H9 (cell line): ENCODE results near the gene MBD3L4. TPM values are rescaled to one million over a fixed set of nuclear protein-coding genes. Genes with fewer than 3 reads are reported as not detected.
"Not testable (repeated sequence)": the region's sequence is repeated elsewhere in the genome, so short reads cannot be mapped to it uniquely, and the experiment has no call there.

ENCODE experiments used
- DNase-seq: peaks from one replicate; pipeline ENCODE4 v3.0.0-alpha.2; 2017
- H2AFZ ChIP-seq: one replicate; pipeline ENCODE4 v1.6.1; 2013; ENCODE audit warnings: mild to moderate bottlenecking, low read length, control low read depth, moderate library complexity
- H2AK5ac ChIP-seq: 2 replicates; pipeline ENCODE4 v1.6.1; 2013; ENCODE audit warnings: low read length, control low read depth, mixed read lengths; ENCODE audit not compliant: insufficient read length
- H2BK120ac ChIP-seq: one replicate; pipeline ENCODE4 v1.6.1; 2013; ENCODE audit warnings: low read depth, mild to moderate bottlenecking, low read length, control low read depth, inconsistent platforms; ENCODE audit not compliant: poor library complexity, severe bottlenecking
- H2BK12ac ChIP-seq: 2 replicates; pipeline ENCODE4 v1.6.1; 2013; ENCODE audit warnings: low read length, control low read depth, mixed read lengths, low read depth; ENCODE audit not compliant: insufficient read length
- H2BK15ac ChIP-seq: 2 replicates; pipeline ENCODE4 v1.6.1; 2013; ENCODE audit warnings: low read depth, low read length, control low read depth
- H2BK20ac ChIP-seq: one replicate; pipeline ENCODE4 v1.6.1; 2013; ENCODE audit warnings: low read depth, mild to moderate bottlenecking, low read length, control low read depth, inconsistent platforms; ENCODE audit not compliant: poor library complexity, severe bottlenecking
- H2BK5ac ChIP-seq: 2 replicates; pipeline ENCODE4 v1.6.1; 2013; ENCODE audit warnings: low read length, control low read depth, mixed read lengths; ENCODE audit not compliant: insufficient read length
- H3K14ac ChIP-seq: 2 replicates; pipeline ENCODE4 v1.6.1; 2013; ENCODE audit warnings: low read length, control low read depth; ENCODE audit not compliant: insufficient read depth
- H3K18ac ChIP-seq: 2 replicates; pipeline ENCODE4 v1.6.1; 2013; ENCODE audit warnings: low read depth, mild to moderate bottlenecking, mixed read lengths, low read length, control low read depth; ENCODE audit not compliant: insufficient read length
- H3K23ac ChIP-seq: 2 replicates; pipeline ENCODE4 v1.6.1; 2013; ENCODE audit warnings: low read length, control low read depth, mixed read lengths, low read depth; ENCODE audit not compliant: insufficient read length
- H3K23me2 ChIP-seq: 2 replicates; pipeline ENCODE4 v1.6.1; 2013; ENCODE audit warnings: low read depth, mild to moderate bottlenecking, mixed read lengths, low read length, control low read depth; ENCODE audit not compliant: insufficient read length, poor library complexity, severe bottlenecking
- H3K27ac ChIP-seq: 2 replicates; pipeline ENCODE4 v1.5.1; 2013; ENCODE audit warnings: low read length, control low read depth, mixed read lengths, low read depth; ENCODE audit not compliant: insufficient read length
- H3K27me3 ChIP-seq: 2 replicates; pipeline ENCODE4 v1.6.1; 2013; ENCODE audit warnings: low read length, control low read depth, inconsistent platforms; ENCODE audit not compliant: insufficient read depth
- H3K4ac ChIP-seq: 2 replicates; pipeline ENCODE4 v1.6.1; 2013; ENCODE audit warnings: low read depth, mild to moderate bottlenecking, control low read depth, inconsistent platforms, low read length, moderate library complexity
- H3K4me1 ChIP-seq: 2 replicates; pipeline ENCODE4 v1.6.1; 2013; ENCODE audit warnings: low read length, control low read depth, inconsistent platforms; ENCODE audit not compliant: insufficient read depth
- H3K4me2 ChIP-seq: 2 replicates; pipeline ENCODE4 v1.6.1; 2013; ENCODE audit warnings: low read length, control low read depth, mixed read lengths; ENCODE audit not compliant: insufficient read length, insufficient read depth
- H3K56ac ChIP-seq: 2 replicates; pipeline ENCODE4 v1.6.1; 2013; ENCODE audit warnings: low read depth, mild to moderate bottlenecking, mixed read lengths, low read length, control low read depth; ENCODE audit not compliant: insufficient read length
- H3K79me1 ChIP-seq: 2 replicates; pipeline ENCODE4 v1.6.1; 2013; ENCODE audit warnings: low read depth, mild to moderate bottlenecking, moderate library complexity, low read length, control low read depth, inconsistent platforms; ENCODE audit not compliant: insufficient read depth, poor library complexity, severe bottlenecking
- H3K79me2 ChIP-seq: 2 replicates; pipeline ENCODE4 v1.6.1; 2013; ENCODE audit warnings: low read length, control low read depth, inconsistent platforms; ENCODE audit not compliant: insufficient read depth
- H3K9ac ChIP-seq: 2 replicates; pipeline ENCODE4 v1.6.1; 2013; ENCODE audit warnings: low read length, control low read depth, mixed read lengths; ENCODE audit not compliant: insufficient read length; ENCODE audit errors: extremely low read depth
- H3K9me3 ChIP-seq: one replicate; pipeline ENCODE4 v1.6.1; 2013; ENCODE audit warnings: low read depth, low read length, inconsistent platforms; ENCODE audit not compliant: control insufficient read depth
- H3T11ph ChIP-seq: one replicate; pipeline ENCODE4 v1.6.1; 2013; ENCODE audit warnings: mild to moderate bottlenecking, low read length, control low read depth, inconsistent platforms
- H4K20me1 ChIP-seq: one replicate; pipeline ENCODE4 v1.6.1; 2013; ENCODE audit not compliant: control insufficient read depth, insufficient read length, insufficient read depth
- H4K5ac ChIP-seq: 2 replicates; pipeline ENCODE4 v1.6.1; 2013; ENCODE audit warnings: low read depth, mild to moderate bottlenecking, mixed read lengths, low read length, control low read depth; ENCODE audit not compliant: insufficient read length
- H4K8ac ChIP-seq: replicated peaks from 2 replicates; pipeline ENCODE4 v1.6.1; 2013; ENCODE audit warnings: low read length, control low read depth, mixed read lengths, low read depth; ENCODE audit not compliant: insufficient read length
- H4K91ac ChIP-seq: 2 replicates; pipeline ENCODE4 v1.6.1; 2013; ENCODE audit warnings: low read depth, mild to moderate bottlenecking, moderate library complexity, mixed read lengths, low read length, control low read depth; ENCODE audit not compliant: insufficient read length
- H3K27ac Mint-ChIP-seq, 3 experiments: 2 replicates in 2 of 3; 3 replicates in 1 of 3; pipeline ENCODE4 v1.8.0; 2020 to 2021; ENCODE audit warnings: mixed read lengths in 3 of 3, mild to moderate bottlenecking in 1 of 3, moderate library complexity in 1 of 3
- H3K27me3 Mint-ChIP-seq: 2 replicates; pipeline ENCODE4 v1.8.0; 2021; ENCODE audit warnings: low read depth, mild to moderate bottlenecking, moderate library complexity, mixed read lengths
- H3K36me3 Mint-ChIP-seq, 3 experiments: 2 replicates in 2 of 3; 3 replicates in 1 of 3; pipeline ENCODE4 v1.8.0; 2020 to 2021; ENCODE audit warnings: low read depth in 3 of 3, mixed read lengths in 3 of 3; ENCODE audit not compliant: insufficient read depth in 1 of 3
- H3K4me1 Mint-ChIP-seq, 2 experiments: 2 replicates each; pipeline ENCODE4 v1.8.0; 2020; ENCODE audit warnings: mixed read lengths in 2 of 2
- H3K4me3 Mint-ChIP-seq, 2 experiments: 2 replicates in 1 of 2; 3 replicates in 1 of 2; pipeline ENCODE4 v1.8.0; 2020 to 2021; ENCODE audit warnings: mild to moderate bottlenecking in 2 of 2, mixed read lengths in 2 of 2, moderate library complexity in 1 of 2
- H3K9me3 Mint-ChIP-seq, 2 experiments: 2 replicates in 1 of 2; 3 replicates in 1 of 2; pipeline ENCODE4 v1.8.0; 2020; ENCODE audit warnings: mild to moderate bottlenecking in 2 of 2, mixed read lengths in 2 of 2, moderate library complexity in 1 of 2
- WGBS: extraction: QIAGEN DNeasy Blood & Tissue Kit; methylation state at CpG from one replicate; pipeline ENCODE4 v1.1.7; 2013; ENCODE audit warnings: missing lambda C conversion rate, low lambda C conversion rate, mixed read lengths; ENCODE audit not compliant: insufficient read length; ENCODE audit errors: extremely low coverage; 5-methylcytosine and 5-hydroxymethylcytosine counted together
- total RNA-seq: library from RNA; stranded (reverse); gene quantifications from 2 replicates; pipeline ENCODE4 v1.2.1, GENCODE V29; 2021

The MBD3L4 gene
- total RNA-seq, 1 experiment from 2014 or later = not detected

DNA sequence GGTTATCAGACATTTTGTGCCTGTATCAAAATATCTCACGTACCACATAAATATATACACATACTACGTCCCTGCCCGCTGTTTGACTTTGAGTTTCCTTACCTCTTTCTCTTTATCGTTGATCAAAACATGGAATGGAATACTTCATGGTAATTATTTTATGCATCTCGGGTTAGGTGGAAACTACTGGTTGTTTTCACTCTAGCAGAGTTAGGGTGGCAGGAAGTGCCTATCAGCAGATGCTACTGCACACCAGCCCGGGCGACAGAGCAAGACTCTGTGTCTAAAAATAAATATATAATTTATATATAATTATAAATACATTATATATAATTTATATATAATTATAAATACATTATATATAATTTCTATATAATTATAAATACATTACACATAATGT lies 12.9 kb upstream of the MBD3L4 start:
- H4K91ac ChIP-seq, H3K27me3 ChIP-seq, H3K4me1 Mint-ChIP-seq, H3K56ac ChIP-seq, H2BK5ac ChIP-seq, H3K4me2 ChIP-seq, H3K4me3 Mint-ChIP-seq, H3K79me1 ChIP-seq, H3K27ac Mint-ChIP-seq, H2BK20ac ChIP-seq, H2AK5ac ChIP-seq, H3K14ac ChIP-seq, H3K23me2 ChIP-seq, H3T11ph ChIP-seq, H4K8ac ChIP-seq, H3K18ac ChIP-seq, H2BK15ac ChIP-seq, H3K27ac ChIP-seq, H3K9me3 ChIP-seq, H2BK12ac ChIP-seq, H2AFZ ChIP-seq, DNase-seq, H3K36me3 Mint-ChIP-seq, H4K5ac ChIP-seq, H3K79me2 ChIP-seq, H3K27me3 Mint-ChIP-seq, H3K23ac ChIP-seq, H4K20me1 ChIP-seq, H3K9ac ChIP-seq, H3K4ac ChIP-seq, H2BK120ac ChIP-seq, H3K4me1 ChIP-seq: not testable (repeated sequence)
- no CpG with 5 or more reads among the region's 7 CpGs for WGBS
- peaks cover 10 to 12% of the 10 kb centered on the region in 2 experiments; a peak in 4 of 5 replicates for H3K9me3 Mint-ChIP-seq

DNA sequence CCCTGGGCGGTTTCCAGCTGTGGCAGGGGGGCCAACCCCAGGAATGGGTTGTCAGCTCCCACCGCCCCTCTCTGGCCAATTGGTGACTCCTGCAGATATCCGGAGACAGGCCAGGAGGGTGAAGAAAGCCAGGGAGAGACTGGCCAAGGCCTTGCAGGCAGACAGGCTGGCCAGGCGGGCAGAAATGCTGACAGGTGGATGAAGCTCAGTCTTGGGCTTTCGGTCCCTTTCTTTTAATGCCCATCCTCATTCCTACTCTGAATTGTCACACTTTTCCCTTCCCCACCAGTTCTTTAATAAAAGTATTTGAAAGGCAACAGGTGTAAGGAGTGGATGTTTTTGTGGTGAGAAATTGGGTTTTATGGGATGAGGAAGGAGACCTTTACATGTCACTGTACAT lies 11.4 kb upstream of the MBD3L4 start:
- not testable (repeated sequence) for H2AK5ac ChIP-seq, H3K4me1 ChIP-seq, H3K56ac ChIP-seq, H3K4me1 Mint-ChIP-seq, H4K8ac ChIP-seq, H3K14ac ChIP-seq, H3K27me3 ChIP-seq, H3K79me1 ChIP-seq, H4K5ac ChIP-seq, H3K23ac ChIP-seq, H3K27me3 Mint-ChIP-seq, H3K27ac Mint-ChIP-seq, H3K4ac ChIP-seq, H4K20me1 ChIP-seq, H2AFZ ChIP-seq, H3K27ac ChIP-seq, H2BK5ac ChIP-seq, H2BK20ac ChIP-seq, H2BK12ac ChIP-seq, DNase-seq, H3K9me3 ChIP-seq, H2BK120ac ChIP-seq, H3K79me2 ChIP-seq, H3K9ac ChIP-seq, H3K4me2 ChIP-seq, H2BK15ac ChIP-seq, H3K36me3 Mint-ChIP-seq, H3K18ac ChIP-seq, H4K91ac ChIP-seq, H3K23me2 ChIP-seq, H3T11ph ChIP-seq, H3K4me3 Mint-ChIP-seq
- no CpG with 5 or more reads among the region's 5 CpGs for WGBS
- H3K9me3 Mint-ChIP-seq = peaks cover 10 to 12% of the 10 kb centered on the region in 2 experiments; a peak in 4 of 5 replicates
